Measurements from ENCODE around the gene TTLL11. TPM values are rescaled to one million over a fixed set of nuclear protein-coding genes. Genes with fewer than 3 reads are reported as not detected.

The TTLL11 gene
- total RNA-seq, 4 donors from 2014 or later = 9.1 to 47.4 (median 11.3) TPM

- H3K9me3 ChIP-seq = no peaks in the 10 kb centered on the region
These were observed 125.1 kb downstream of the TTLL11 start for GRCh38 chr9:121968056-121968455.

GRCh38 chr9:121966706-121967105 lies 126.4 kb downstream of the TTLL11 start:
- Histone ChIP-seq H3K4me1 (no peaks in the 10 kb centered on the region), H3K27ac (no peak overlapping the region), H3K4me3 (no peak overlapping the region), H3K27me3 (no peaks in the 10 kb centered on the region), H3K36me3 (no peaks in the 10 kb centered on the region), H3K9me3 (no peaks in the 10 kb centered on the region)
- no peak for DNase-seq
- intact Hi-C loops (cut with DNase I; ENCODE audit: low total_unique reads) (no loop called here), in situ Hi-C loops (cut with MboI; ENCODE audit: low pct_ligation_motif_present in 1 of 4, low pct_unique_long_range_greater_than_20kb in 1 of 4, low sequenced_read_pairs in 3 of 4) (no loop called here)
- TF ChIP-seq POLR2AphosphoS5 (IDR thresholded peaks at IDR 0.05) = no peak
- no peak for TF ChIP-seq POLR2A (IDR thresholded peaks at IDR 0.05)
- no peak for TF ChIP-seq CTCF (IDR thresholded peaks at IDR 0.05)
- no peak for TF ChIP-seq EP300 (IDR thresholded peaks at IDR 0.05; ENCODE audit: low read depth)
- WGBS, 2 donors (ENCODE audit: low coverage in 1 of 2) = 90% methylated on average over 1 of the region's 1 CpG; no CpG with 5 or more reads in 1 of the 2 donors

More at GRCh38 chr9:121968056-121968455, 125.1 kb downstream of the TTLL11 start:
- in situ Hi-C loops (cut with MboI; ENCODE audit: low pct_ligation_motif_present in 1 of 4, low pct_unique_long_range_greater_than_20kb in 1 of 4, low sequenced_read_pairs in 3 of 4) = no loop called here
- no peak for DNase-seq
- intact Hi-C loops (cut with DNase I; ENCODE audit: low total_unique reads) = no loop called here
- TF ChIP-seq POLR2AphosphoS5 (IDR thresholded peaks at IDR 0.05) = no peak
- TF ChIP-seq EP300 (IDR thresholded peaks at IDR 0.05; ENCODE audit: low read depth) = no peak
- no peak for TF ChIP-seq POLR2A (IDR thresholded peaks at IDR 0.05)
- TF ChIP-seq CTCF (IDR thresholded peaks at IDR 0.05) = no peak
- H3K4me1 ChIP-seq = peaks cover 0 to 5% (median 3%) of the 10 kb centered on the region in 4 donors
- no peak overlapping the region for H3K27ac ChIP-seq
- no peaks in the 10 kb centered on the region for H3K36me3 ChIP-seq
- no peak overlapping the region for H3K4me3 ChIP-seq
- 93 to 94% methylated on average over 8 of the region's 8 CpGs for WGBS, 2 donors (ENCODE audit: low coverage in 1 of 2)
- no peaks in the 10 kb centered on the region for H3K27me3 ChIP-seq

- in situ Hi-C loops (cut with MboI; ENCODE audit: low pct_ligation_motif_present in 1 of 4, low pct_unique_long_range_greater_than_20kb in 1 of 4, low sequenced_read_pairs in 3 of 4) (no loop called here), intact Hi-C loops (cut with DNase I; ENCODE audit: low total_unique reads) (no loop called here)
- Histone ChIP-seq H3K27ac (no peak overlapping the region), H3K36me3 (no peaks in the 10 kb centered on the region), H3K4me1 (no peaks in the 10 kb centered on the region), H3K27me3 (no peaks in the 10 kb centered on the region), H3K9me3 (no peaks in the 10 kb centered on the region), H3K4me3 (no peak overlapping the region)
- DNase-seq = no peak
- WGBS, 2 donors (ENCODE audit: low coverage in 1 of 2) = 77 to 84% methylated on average over 4 to 8 of the region's 8 CpGs
- TF ChIP-seq POLR2A (IDR thresholded peaks at IDR 0.05) (no peak), EP300 (IDR thresholded peaks at IDR 0.05; ENCODE audit: low read depth) (no peak), CTCF (IDR thresholded peaks at IDR 0.05) (no peak), POLR2AphosphoS5 (IDR thresholded peaks at IDR 0.05) (no peak)
These were observed 129.5 kb downstream of the TTLL11 start for GRCh38 chr9:121963528-121963995.

- Histone ChIP-seq H3K27me3 (no peaks in the 10 kb centered on the region), H3K36me3 (no peaks in the 10 kb centered on the region), H3K27ac (no peak overlapping the region), H3K4me3 (no peak overlapping the region), H3K9me3 (no peaks in the 10 kb centered on the region), H3K4me1 (no peaks in the 10 kb centered on the region)
- no peak for TF ChIP-seq POLR2AphosphoS5 (IDR thresholded peaks at IDR 0.05)
- no peak for DNase-seq
- in situ Hi-C loops (cut with MboI; ENCODE audit: low pct_ligation_motif_present in 1 of 4, low pct_unique_long_range_greater_than_20kb in 1 of 4, low sequenced_read_pairs in 3 of 4) = no loop called here
- WGBS, 2 donors (ENCODE audit: low coverage in 1 of 2) = 95 to 100% methylated on average over 1 of the region's 1 CpG
- intact Hi-C loops (cut with DNase I; ENCODE audit: low total_unique reads) = no loop called here
These were observed 130.7 kb downstream of the TTLL11 start for GRCh38 chr9:121962421-121962820.

GRCh38 chr9:121960665-121961064 lies 132.4 kb downstream of the TTLL11 start:
- Histone ChIP-seq H3K27me3 (no peaks in the 10 kb centered on the region), H3K36me3 (no peaks in the 10 kb centered on the region), H3K4me3 (no peak overlapping the region), H3K4me1 (no peaks in the 10 kb centered on the region), H3K27ac (no peak overlapping the region), H3K9me3 (no peaks in the 10 kb centered on the region)
- no peak for DNase-seq
- intact Hi-C loops (cut with DNase I; ENCODE audit: low total_unique reads) = no loop called here
- in situ Hi-C loops (cut with MboI; ENCODE audit: low pct_ligation_motif_present in 1 of 4, low pct_unique_long_range_greater_than_20kb in 1 of 4, low sequenced_read_pairs in 3 of 4) = no loop called here
- WGBS, 2 donors (ENCODE audit: low coverage in 1 of 2) = 93% methylated on average over 7 of the region's 7 CpGs; no CpG with 5 or more reads in 1 of the 2 donors
- TF ChIP-seq CTCF (IDR thresholded peaks at IDR 0.05) (no peak), EP300 (IDR thresholded peaks at IDR 0.05; ENCODE audit: low read depth) (no peak), POLR2AphosphoS5 (IDR thresholded peaks at IDR 0.05) (no peak), POLR2A (IDR thresholded peaks at IDR 0.05) (no peak)

All from transverse colon (tissue), 4 donors.